H1 (cell line): ENCODE results near the gene WDR38. TPM values are rescaled to one million over a fixed set of nuclear protein-coding genes. Genes with fewer than 3 reads are reported as not detected.

Source experiments
- CTCF ChIA-PET: fragments of 300-600 bp; sonication (Branson Sonifier 250); formaldehyde crosslinking; loops from one replicate; lab custom pipeline; 2021; ENCODE audit not compliant: partially characterized antibody; lab: Charles Lee
- POLR2A ChIA-PET: fragments of 300-600 bp; sonication (Branson Sonifier 250); formaldehyde crosslinking; loops from one replicate; lab custom pipeline; 2021; ENCODE audit warnings: inconsistent platforms; ENCODE audit not compliant: partially characterized antibody; lab: Charles Lee
- DNase-seq, 2 experiments: peaks; one replicate each; pipeline versions ENCODE4 v3.0.0 to v3.0.0-alpha.2; 2010 to 2022; ENCODE audit warnings: low spot score in 2 of 2, low read depth in 1 of 2, mixed read lengths in 1 of 2
- FAIRE-seq: peaks from 2 replicates; lab custom pipeline; 2011; peaks lifted over from hg19 to GRCh38; lab: Jason Lieb, UNC
- H2AFZ ChIP-seq: 2 replicates; pipeline ENCODE4 v1.8.1; 2012; ENCODE audit warnings: low read length, inconsistent platforms
- H2AK5ac ChIP-seq: 2 replicates; pipeline ENCODE4 v1.6.1; 2013; ENCODE audit warnings: low read depth, low read length
- H2BK120ac ChIP-seq: replicated peaks from 2 replicates; pipeline ENCODE3; 2013; ENCODE audit warnings: low read depth, low read length, inconsistent platforms
- H2BK12ac ChIP-seq: 2 replicates; pipeline ENCODE4 v1.6.1; 2013; ENCODE audit warnings: low read depth, low read length
- H2BK15ac ChIP-seq: 2 replicates; pipeline ENCODE4 v1.6.1; 2013; ENCODE audit warnings: low read length
- H2BK20ac ChIP-seq: 2 replicates; pipeline ENCODE4 v1.6.1; 2013; ENCODE audit warnings: low read length
- H2BK5ac ChIP-seq: 2 replicates; pipeline ENCODE4 v1.6.1; 2013; ENCODE audit warnings: low read depth, low read length
- H3K14ac ChIP-seq: 2 replicates; pipeline ENCODE4 v1.6.1; 2013; ENCODE audit warnings: inconsistent platforms; ENCODE audit not compliant: insufficient read length
- H3K18ac ChIP-seq: 2 replicates; pipeline ENCODE4 v1.6.1; 2013; ENCODE audit warnings: low read length; ENCODE audit errors: extremely low read depth
- H3K23ac ChIP-seq: 2 replicates; pipeline ENCODE4 v1.6.1; 2013; ENCODE audit warnings: inconsistent platforms; ENCODE audit not compliant: insufficient read length
- H3K23me2 ChIP-seq: 2 replicates; pipeline ENCODE4 v1.6.1; 2013; ENCODE audit warnings: low read depth, low read length
- H3K27ac ChIP-seq: 2 replicates; pipeline ENCODE4 v1.6.1; 2011; ENCODE audit warnings: low read depth, low read length, inconsistent platforms
- H3K27me3 ChIP-seq, 4 experiments: replicated peaks in 1 of 4; 1 replicate in 1 of 4; 2 replicates in 3 of 4; pipeline versions ENCODE4 v1.6.1 to v1.8.1; 2011 to 2013; ENCODE audit warnings: low read length in 3 of 4, mild to moderate bottlenecking in 3 of 4, inconsistent platforms in 2 of 4, mixed read lengths in 2 of 4, moderate library complexity in 1 of 4; ENCODE audit not compliant: control insufficient read depth in 3 of 4, insufficient read depth in 3 of 4; ENCODE audit errors: extremely low read depth in 1 of 4
- H3K36me3 ChIP-seq, 4 experiments: 2 replicates each; pipeline versions ENCODE4 v1.6.1 to v1.8.1; 2011 to 2013; ENCODE audit warnings: mild to moderate bottlenecking in 4 of 4, low read length in 3 of 4, moderate library complexity in 2 of 4, control low read depth in 1 of 4, inconsistent platforms in 1 of 4; ENCODE audit not compliant: insufficient read depth in 4 of 4, control insufficient read depth in 2 of 4
- H3K4ac ChIP-seq: replicated peaks from 2 replicates; pipeline ENCODE3; 2013; ENCODE audit warnings: low read length, low read depth, mixed read lengths, inconsistent platforms; ENCODE audit not compliant: insufficient read length
- H3K4me1 ChIP-seq, 4 experiments: replicated peaks in 1 of 4; 1 replicate in 1 of 4; 2 replicates in 3 of 4; pipeline versions ENCODE4 v1.6.1 to v1.8.1; 2011 to 2013; ENCODE audit warnings: low read length in 3 of 4, inconsistent platforms in 2 of 4, mixed read lengths in 1 of 4; ENCODE audit not compliant: insufficient read depth in 4 of 4, control insufficient read depth in 3 of 4
- H3K4me2 ChIP-seq, 2 experiments: 2 replicates each; pipeline versions ENCODE4 v1.6.1 to v1.8.1; 2011 to 2013; ENCODE audit warnings: low read depth in 2 of 2, low read length in 2 of 2, control low read depth in 1 of 2, inconsistent platforms in 1 of 2, mild to moderate bottlenecking in 1 of 2; ENCODE audit not compliant: insufficient read depth in 1 of 2
- H3K4me3 ChIP-seq, 4 experiments: fragments of 200-600, 300-600 bp in 1 of 4; sonication (generic), shearing (Covaris generic), sonication (Bioruptor Twin) in 1 of 4; 2 replicates each; pipeline versions ENCODE4 v1.5.1 to v1.8.1; 2011 to 2016; ENCODE audit warnings: low read length in 4 of 4, low read depth in 3 of 4, control low read depth in 2 of 4, inconsistent platforms in 2 of 4, mild to moderate bottlenecking in 2 of 4, mixed read lengths in 1 of 4, moderate library complexity in 1 of 4; ENCODE audit not compliant: insufficient read depth in 2 of 4; ENCODE audit errors: extremely low read depth in 1 of 4
- H3K56ac ChIP-seq: replicated peaks from 2 replicates; pipeline ENCODE3; 2013; ENCODE audit warnings: low read depth, mild to moderate bottlenecking, mixed read lengths, low read length, inconsistent platforms; ENCODE audit not compliant: insufficient read length
- H3K79me1 ChIP-seq: 2 replicates; pipeline ENCODE4 v1.6.1; 2013; ENCODE audit warnings: low read depth, low read length, control low read depth
- H3K79me2 ChIP-seq, 2 experiments: 2 replicates each; pipeline versions ENCODE4 v1.6.1 to v1.8.1; 2012 to 2013; ENCODE audit warnings: low read length in 2 of 2, mild to moderate bottlenecking in 2 of 2, inconsistent platforms in 1 of 2; ENCODE audit not compliant: insufficient read depth in 2 of 2, control insufficient read depth in 1 of 2
- H3K9ac ChIP-seq, 4 experiments: replicated peaks in 1 of 4; 1 replicate in 1 of 4; 2 replicates in 3 of 4; pipeline versions ENCODE4 v1.6.1 to v1.8.1; 2011 to 2013; ENCODE audit warnings: low read depth in 3 of 4, low read length in 3 of 4, control low read depth in 2 of 4, mild to moderate bottlenecking in 2 of 4, moderate library complexity in 2 of 4, inconsistent platforms in 1 of 4; ENCODE audit errors: extremely low read depth in 1 of 4
- H3K9me3 ChIP-seq, 2 experiments: 2 replicates each; pipeline versions ENCODE4 v1.6.1 to v1.8.1; 2012 to 2013; ENCODE audit warnings: mild to moderate bottlenecking in 2 of 2, moderate library complexity in 2 of 2, control low read depth in 1 of 2, inconsistent platforms in 1 of 2, low read depth in 1 of 2, low read length in 1 of 2, mixed read lengths in 1 of 2; ENCODE audit not compliant: insufficient read depth in 2 of 2
- H4K20me1 ChIP-seq, 2 experiments: replicated peaks in 1 of 2; 2 replicates each; pipeline versions ENCODE3 to v1.8.1; 2011 to 2013; ENCODE audit warnings: inconsistent platforms in 2 of 2, low read length in 2 of 2, mild to moderate bottlenecking in 1 of 2; ENCODE audit not compliant: insufficient read depth in 2 of 2, control insufficient read depth in 1 of 2
- H4K5ac ChIP-seq: 2 replicates; pipeline ENCODE4 v1.6.1; 2013; ENCODE audit warnings: low read length, low read depth, mixed read lengths, inconsistent platforms; ENCODE audit not compliant: insufficient read length
- H4K8ac ChIP-seq: 2 replicates; pipeline ENCODE4 v1.8.0; 2013; ENCODE audit warnings: mild to moderate bottlenecking, moderate library complexity, low read length, inconsistent platforms; ENCODE audit not compliant: insufficient read depth; ENCODE audit errors: extremely low read depth
- H4K91ac ChIP-seq: replicated peaks from 2 replicates; pipeline ENCODE3; 2013; ENCODE audit warnings: low read length, mixed read lengths, inconsistent platforms; ENCODE audit not compliant: insufficient read length
- CTCF ChIP-seq, 3 experiments: IDR thresholded peaks; 1 replicate in 2 of 3; 2 replicates in 1 of 3; pipeline versions ENCODE4 v1.5.1 to v1.6.1; 2011; ENCODE audit warnings: low read length in 3 of 3, mild to moderate bottlenecking in 3 of 3, inconsistent platforms in 2 of 3, low read depth in 1 of 3, moderate library complexity in 1 of 3; ENCODE audit not compliant: insufficient read depth in 1 of 3; ENCODE audit errors: control extremely low read depth in 1 of 3
- EP300 ChIP-seq, 2 experiments: IDR thresholded peaks; 1 replicate in 1 of 2; 2 replicates in 1 of 2; pipeline ENCODE4 v1.6.1; 2011 to 2012; ENCODE audit warnings: low read depth in 2 of 2, low read length in 2 of 2, mild to moderate bottlenecking in 2 of 2, borderline replicate concordance in 1 of 2, inconsistent platforms in 1 of 2, moderate library complexity in 1 of 2
- MAFK ChIP-seq: IDR thresholded peaks from 2 replicates; pipeline ENCODE4 v1.6.1; 2012; ENCODE audit warnings: low read depth, mild to moderate bottlenecking, improper control_type of control experiment, low read length
- SUZ12 ChIP-seq: fragments of 200-600 bp; sonication (generic); IDR thresholded peaks from 2 replicates; pipeline ENCODE4 v1.6.1; 2012; ENCODE audit warnings: mild to moderate bottlenecking, inconsistent platforms, low read length, moderate library complexity, mixed read lengths
- TBP ChIP-seq: IDR thresholded peaks from 2 replicates; pipeline ENCODE4 v1.6.1; 2011; ENCODE audit warnings: low read depth, low read length, improper control_type of control experiment
- WGBS, 2 experiments: shearing (Covaris generic) in 1 of 2; methylation state at CpG; one replicate each; pipeline versions ENCODE4 v1.1.6 to v1.1.7; 2013 to 2015; ENCODE audit warnings: low lambda C conversion rate in 2 of 2, mixed read lengths in 2 of 2, inconsistent platforms in 1 of 2, low coverage in 1 of 2, missing lambda C conversion rate in 1 of 2; ENCODE audit not compliant: insufficient replicate concordance in 2 of 2, insufficient coverage in 1 of 2, insufficient read length in 1 of 2; ENCODE audit errors: extremely low coverage in 1 of 2, missing lambda C conversion rate in 1 of 2; 5-methylcytosine and 5-hydroxymethylcytosine counted together
- polyA plus RNA-seq, 7 experiments: library from polyadenylated mRNA; depleted of rRNA in 3 of 7; stranded (reverse) in 5 of 7; unstranded in 2 of 7; fragments of >200 nt in 5 of 7; fragments of 200-250 nt in 2 of 7; gene quantifications; 1 replicate in 5 of 7; 2 replicates in 1 of 7; 4 replicates in 1 of 7; pipeline versions ENCODE4 v1.2.1 to v1.2.3, GENCODE V29; 2011 to 2013; ENCODE audit warnings: missing spikeins in 2 of 7, mixed read lengths in 2 of 7
- total RNA-seq: library from RNA; stranded (reverse); fragmentation: NEBNext Ultra II Directional; extraction: Animal tissue kit (Norgen Biotek cat#: 25700); gene quantifications from 2 replicates; pipeline ENCODE4 v1.2.1, GENCODE V29; 2021
- TF ChIP-seq, protein P1 (sequence below): IDR thresholded peaks from 2 replicates; pipeline ENCODE4 v1.6.1; 2012; ENCODE audit warnings: inconsistent platforms

Gene WDR38
- total and polyA plus RNA-seq, 2 of the 8 experiments (the other 6 are each of a cell fraction or from before 2014, with no cell fraction given), result not detected

- Histone ChIP-seq H3K9ac (no peak overlapping the region), H4K5ac (no peak overlapping the region), H3K4me3 (no peak overlapping the region), H3K56ac (no peak overlapping the region), H3K79me1 (no peaks in the 10 kb centered on the region), H3K4ac (no peak overlapping the region), H2BK20ac (no peak overlapping the region), H3K36me3 (no peaks in the 10 kb centered on the region), H2BK5ac (no peak overlapping the region), H3K18ac (no peak overlapping the region), H3K4me2 (no peak overlapping the region), H4K20me1 (no peaks in the 10 kb centered on the region), H4K91ac (no peak overlapping the region), H2BK15ac (peak overlapping the region; percentile 61; the same call in 1 of the 2 replicates), H3K14ac (no peak overlapping the region), H3K27me3 (no peaks in the 10 kb centered on the region), H3K27ac (no peak overlapping the region), H3K9me3 (no peaks in the 10 kb centered on the region), H2AFZ (no peak overlapping the region), H3K23ac (no peak overlapping the region), H3K4me1 (peaks cover 10 to 20% (median 16%) of the 10 kb centered on the region in 4 experiments), H2AK5ac (0 out of 2 replicates have a peak overlapping the region, but pooled peaks have one; percentile 41), H4K8ac (no peak overlapping the region), H2BK120ac (no peak overlapping the region), H2BK12ac (peak overlapping the region; percentile 93; the same call in 1 of the 2 replicates), H3K23me2 (peaks cover 2% of the 10 kb centered on the region; the same call in 1 of the 2 replicates), H3K79me2 (no peaks in the 10 kb centered on the region)
- CTCF ChIA-PET, result interaction anchor here (1.3 to 65.2 kb wide), 5 partner anchors 20 to 195 kb away, joined by 3 to 1529 read pairs (median 10); partner anchors contain the start of genes ARPC5L, NR6A1, OLFML2A and RPL35
- FAIRE-seq (no peak), DNase-seq (no peak)
- WGBS, 2 experiments, result 89% methylated on average over 7 of the region's 7 CpGs; no CpG with 5 or more reads in 1 of the 2 experiments
- POLR2A ChIA-PET, result interaction anchor here (0.8 to 5.9 kb wide), 6 partner anchors 33 to 49 kb away, joined by 3 to 23 read pairs (median 4); partner anchors contain the start of genes ARPC5L, NR6A1 and RPL35
- TF ChIP-seq MAFK, result no peak
- TF ChIP-seq SUZ12, result no peak
- no peak for TF ChIP-seq EP300 (IDR thresholded peaks at IDR 0.05; ENCODE audit: borderline replicate concordance in 1 of 2, low read depth in 2 of 2, low read length in 2 of 2)
- no peak for TF ChIP-seq TBP
- no peak for TF ChIP-seq CTCF (IDR thresholded peaks at IDR 0.05; ENCODE audit: control extremely low read depth in 1 of 3, insufficient read depth in 1 of 3, low read depth in 1 of 3, low read length in 3 of 3)
- TF ChIP-seq, protein P1, sequence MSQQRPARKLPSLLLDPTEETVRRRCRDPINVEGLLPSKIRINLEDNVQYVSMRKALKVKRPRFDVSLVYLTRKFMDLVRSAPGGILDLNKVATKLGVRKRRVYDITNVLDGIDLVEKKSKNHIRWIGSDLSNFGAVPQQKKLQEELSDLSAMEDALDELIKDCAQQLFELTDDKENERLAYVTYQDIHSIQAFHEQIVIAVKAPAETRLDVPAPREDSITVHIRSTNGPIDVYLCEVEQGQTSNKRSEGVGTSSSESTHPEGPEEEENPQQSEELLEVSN, result no peak
These were observed 40.2 kb upstream of the WDR38 start for GRCh38 chr9:124813041-124813440.
